Gastroesophageal sphincter (tissue), 3 donors: ENCODE results near the gene ACTMAP.

Experiments
- CTCF ChIP-seq, 4 experiments: fragments of 200-600 bp in 2 of 4; fragments of 450-650 bp in 2 of 4; sonication (generic) in 1 of 4; IDR thresholded peaks; one replicate each; pipeline ENCODE4 v1.5.1; 2017 to 2019; ENCODE audit warnings: antibody characterized with exemption in 4 of 4, mild to moderate bottlenecking in 2 of 4, moderate library complexity in 2 of 4
- EP300 ChIP-seq: sonication (generic); formaldehyde crosslinking; IDR thresholded peaks from one replicate; pipeline ENCODE4 v1.6.1; 2017; ENCODE audit warnings: antibody characterized with exemption, mild to moderate bottlenecking
- POLR2A ChIP-seq, 2 donors: fragments of 450-650 bp; IDR thresholded peaks; one replicate each; pipeline ENCODE4 v1.6.1; 2017; ENCODE audit warnings: antibody characterized with exemption in 2 of 2, mild to moderate bottlenecking in 2 of 2, moderate library complexity in 1 of 2
- POLR2AphosphoS5 ChIP-seq: sonication (generic); formaldehyde crosslinking; IDR thresholded peaks from one replicate; pipeline ENCODE4 v1.6.1; 2017; ENCODE audit warnings: antibody characterized with exemption

- TF ChIP-seq CTCF (IDR thresholded peaks at IDR 0.05) (no peak), POLR2A (IDR thresholded peaks at IDR 0.05) (no peak), EP300 (no peak), POLR2AphosphoS5 (no peak)
Observed at GRCh38 chr19:40733149-40733548, 17.1 kb downstream of the ACTMAP start.
